ENCODE results near the gene HOXA7. TPM values are rescaled to one million over a fixed set of nuclear protein-coding genes. Genes with fewer than 3 reads are reported as not detected.
A peak's percentile ranks its signal among the peaks of the same experiment; 100 is the strongest.

HOXA7 gene
- total and polyA plus RNA-seq, 2 donors (not counting 3 experiments of a cell fraction or from before 2014, with no cell fraction given) = 18.1 to 18.5 TPM

DNA sequence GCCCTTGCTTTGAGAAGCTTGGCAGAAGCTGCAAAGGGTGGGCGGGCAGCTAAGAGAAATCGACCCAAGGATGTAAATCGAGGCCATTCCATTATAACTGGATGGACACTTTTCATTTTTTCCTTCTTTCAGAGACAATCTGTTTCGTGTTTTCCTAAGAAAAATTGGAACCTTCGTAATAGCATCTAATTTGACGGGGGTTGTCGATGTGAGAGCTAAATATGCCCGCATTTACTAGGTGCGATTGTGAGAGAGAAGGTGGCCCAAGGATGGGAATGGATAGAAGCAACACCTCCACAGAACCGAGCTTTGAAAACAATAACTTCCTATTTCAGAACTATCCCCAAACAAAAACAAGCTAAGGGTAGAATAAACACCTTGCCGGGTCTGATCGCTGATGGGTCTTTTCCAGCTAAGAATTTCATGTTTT lies 25.1 kb downstream of the HOXA7 start:
- intact Hi-C loops (cut with micrococcal nuclease) (no loop called here), dilution Hi-C loops (cut with MboI; ENCODE audit: extremely low pct_ligation_motif_present, low sequenced_read_pairs) (no loop called here)
- Histone ChIP-seq H3K9me3 (replicated peaks; ENCODE audit: control insufficient read depth, insufficient read depth, low read length) (no peaks in the 10 kb centered on the region), H3K4me2 (ENCODE audit: insufficient read depth, low read length) (peak overlapping the region; percentile 46), H4K20me1 (replicated peaks; ENCODE audit: control insufficient read depth, extremely low read depth, insufficient read depth, low read length) (no peaks in the 10 kb centered on the region), H2AFZ (ENCODE audit: low read depth, low read length) (no peak overlapping the region), H3K9ac (replicated peaks; ENCODE audit: extremely low read depth, insufficient read depth, low read length) (peak overlapping the region; percentile 36), H3K9me1 (replicated peaks; ENCODE audit: control insufficient read depth, extremely low read depth, insufficient read depth, low read length) (no peaks in the 10 kb centered on the region), H3K4me1 (ENCODE audit: control insufficient read depth, extremely low read depth, insufficient read depth, low read length) (peaks cover 65% of the 10 kb centered on the region), H3K27me3 (ENCODE audit: control insufficient read depth in 2 of 2, insufficient read depth in 2 of 2, low read length in 2 of 2) (no peaks in the 10 kb centered on the region), H3K4me3 (replicated peaks in 1 of 3; ENCODE audit: insufficient read depth in 1 of 3, low read depth in 1 of 3, low read length in 3 of 3) (peak overlapping the region in 2 of 3 experiments; percentile 40 to 60), H3K27ac (ENCODE audit: insufficient read depth, low read depth, low read length) (peak overlapping the region; percentile 67), H3K36me3 (ENCODE audit: control insufficient read depth in 2 of 2, extremely low read depth in 1 of 2, insufficient read depth in 2 of 2, low read length in 2 of 2) (peaks cover 0 to 11% of the 10 kb centered on the region in 2 experiments), H3K79me2 (ENCODE audit: control insufficient read depth, insufficient read depth, low read length) (peaks cover 73% of the 10 kb centered on the region)
- FAIRE-seq (no peak), DNase-seq (ENCODE audit: low read depth, low spot score) (peak; percentile 37)
- BruUV-seq (replicated peaks) = TSS peak; percentile 77
- ChIA-PET POLR2A (interaction anchor here (0.7 to 1.6 kb wide), 4 partner anchors 17 to 443 kb away, joined by 3 to 6 read pairs (median 4); partner anchors contain the start of gene SKAP2), CTCF (interaction anchor here (0.9 to 2.7 kb wide), 17 partner anchors 10 to 762 kb away, joined by 3 to 16 read pairs (median 6); partner anchors contain the start of gene HOXA5)
- TF ChIP-seq JUN (IDR thresholded peaks at IDR 0.05; ENCODE audit: borderline replicate concordance, insufficient read depth, insufficient read length, low read depth) (no peak), POLR2AphosphoS5 (IDR thresholded peaks at IDR 0.05; ENCODE audit: insufficient read depth, low read depth, low read length) (no peak), POLR2A (IDR thresholded peaks at IDR 0.05; ENCODE audit: low read depth, low read length) (no peak), GATA2 (IDR thresholded peaks at IDR 0.05; ENCODE audit: insufficient read depth, insufficient read length, low read depth, low read length) (no peak), MYC (IDR thresholded peaks at IDR 0.05; ENCODE audit: low read depth, low read length) (no peak), EZH2 (IDR thresholded peaks at IDR 0.05; ENCODE audit: borderline replicate concordance, low read depth, low read length, severe bottlenecking) (no peak), FOS (IDR thresholded peaks at IDR 0.05; ENCODE audit: borderline replicate concordance, insufficient read depth, low read length) (no peak)
- TF ChIP-seq, protein P1, sequence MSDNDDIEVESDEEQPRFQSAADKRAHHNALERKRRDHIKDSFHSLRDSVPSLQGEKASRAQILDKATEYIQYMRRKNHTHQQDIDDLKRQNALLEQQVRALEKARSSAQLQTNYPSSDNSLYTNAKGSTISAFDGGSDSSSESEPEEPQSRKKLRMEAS (IDR thresholded peaks at IDR 0.05; ENCODE audit: insufficient read depth, insufficient read length) = no peak
- TF ChIP-seq, protein P2, sequence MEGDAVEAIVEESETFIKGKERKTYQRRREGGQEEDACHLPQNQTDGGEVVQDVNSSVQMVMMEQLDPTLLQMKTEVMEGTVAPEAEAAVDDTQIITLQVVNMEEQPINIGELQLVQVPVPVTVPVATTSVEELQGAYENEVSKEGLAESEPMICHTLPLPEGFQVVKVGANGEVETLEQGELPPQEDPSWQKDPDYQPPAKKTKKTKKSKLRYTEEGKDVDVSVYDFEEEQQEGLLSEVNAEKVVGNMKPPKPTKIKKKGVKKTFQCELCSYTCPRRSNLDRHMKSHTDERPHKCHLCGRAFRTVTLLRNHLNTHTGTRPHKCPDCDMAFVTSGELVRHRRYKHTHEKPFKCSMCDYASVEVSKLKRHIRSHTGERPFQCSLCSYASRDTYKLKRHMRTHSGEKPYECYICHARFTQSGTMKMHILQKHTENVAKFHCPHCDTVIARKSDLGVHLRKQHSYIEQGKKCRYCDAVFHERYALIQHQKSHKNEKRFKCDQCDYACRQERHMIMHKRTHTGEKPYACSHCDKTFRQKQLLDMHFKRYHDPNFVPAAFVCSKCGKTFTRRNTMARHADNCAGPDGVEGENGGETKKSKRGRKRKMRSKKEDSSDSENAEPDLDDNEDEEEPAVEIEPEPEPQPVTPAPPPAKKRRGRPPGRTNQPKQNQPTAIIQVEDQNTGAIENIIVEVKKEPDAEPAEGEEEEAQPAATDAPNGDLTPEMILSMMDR (IDR thresholded peaks at IDR 0.05; ENCODE audit: extremely low read depth in 1 of 2, insufficient read depth in 1 of 2, low read depth in 1 of 2, low read length in 2 of 2) = no peak
